DMS79 (cell line): Measurements from ENCODE around the gene HMG20A.
A peak's percentile ranks its signal among the peaks of the same experiment; 100 is the strongest.
"Not testable (repeated sequence)": the region's sequence is repeated elsewhere in the genome, so short reads cannot be mapped to it uniquely, and the experiment has no call there.

Experiments used
- DNase-seq: peaks from one replicate; lab custom pipeline; 2025; lab: John Stamatoyannopoulos, UW

The HMG20A gene

DNA sequence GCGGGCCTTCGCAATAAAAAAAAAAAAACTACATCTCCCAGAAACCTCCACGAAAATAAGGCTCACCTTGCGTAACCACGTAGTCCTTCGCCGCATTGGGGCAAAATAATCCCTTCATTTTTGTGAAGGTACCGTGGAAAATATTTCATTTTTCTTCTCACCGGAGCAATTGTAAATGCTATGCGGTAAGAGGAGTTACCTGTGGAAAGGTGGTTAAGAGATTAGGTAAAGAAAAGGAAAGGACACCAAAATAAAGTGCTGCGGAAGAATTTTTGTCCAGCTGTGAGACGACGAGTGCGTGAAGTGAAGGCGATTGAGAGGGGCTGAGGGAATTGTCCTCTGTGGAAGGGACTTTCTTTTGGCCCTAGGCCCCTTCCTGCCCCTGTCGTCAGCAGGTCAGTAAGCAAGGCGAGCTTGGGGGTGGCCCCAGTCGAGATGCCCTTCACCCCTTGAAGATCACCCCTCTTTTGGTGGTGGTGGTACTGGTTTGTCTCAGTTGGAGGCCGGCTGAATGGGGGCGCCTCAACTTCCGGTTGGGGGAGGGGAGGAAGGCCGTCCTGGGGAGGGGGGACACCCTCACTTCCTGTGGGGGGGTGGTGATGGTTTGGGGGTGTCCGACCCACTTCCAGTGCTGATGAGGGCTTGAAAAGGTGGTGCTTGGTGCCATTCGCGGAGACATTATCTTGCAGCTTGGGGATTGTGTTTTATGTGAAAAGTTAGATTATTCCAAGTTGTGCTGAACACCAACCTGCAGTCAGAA is at the start of gene HMG20A:
TSS of gene HMG20A (plus strand) at position 279 of the 760 bp plus-strand sequence. CDS start 37,520 bp downstream, outside the sequence.
- peak; percentile 10 for DNase-seq

DNA sequence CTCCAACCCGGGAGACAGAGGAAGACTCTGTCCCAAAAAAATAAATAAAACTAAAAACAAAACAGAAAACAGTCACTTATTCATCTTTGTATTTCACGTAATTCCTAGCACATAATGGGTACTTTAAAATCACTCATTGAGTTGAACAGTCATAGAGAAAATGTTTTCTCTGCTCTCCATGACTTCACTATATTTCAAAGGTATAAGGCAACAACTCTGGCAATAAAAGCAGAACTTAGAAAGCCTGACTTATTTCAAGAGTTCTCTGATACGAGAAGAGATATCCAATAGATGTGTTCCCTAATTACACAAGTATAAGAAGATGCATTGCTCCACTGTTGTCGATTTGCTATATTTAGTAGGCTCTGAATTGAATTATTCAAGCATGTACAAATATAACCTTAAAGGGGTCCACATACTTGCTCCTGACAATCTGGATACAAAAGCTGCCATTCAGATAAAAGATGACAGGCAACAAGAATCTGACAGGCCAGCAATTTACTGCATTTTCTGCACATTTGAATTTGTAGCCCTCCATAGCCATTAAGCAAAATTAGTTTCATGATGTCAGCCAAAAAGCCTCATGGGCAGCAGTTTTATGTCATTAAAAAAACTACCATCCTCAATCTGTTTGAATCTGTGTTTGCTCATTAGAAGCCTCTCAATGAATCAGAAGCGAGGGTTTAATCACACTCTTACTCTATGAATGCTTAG is 48.7 kb upstream of the HMG20A start:
- no peak for DNase-seq

DNA sequence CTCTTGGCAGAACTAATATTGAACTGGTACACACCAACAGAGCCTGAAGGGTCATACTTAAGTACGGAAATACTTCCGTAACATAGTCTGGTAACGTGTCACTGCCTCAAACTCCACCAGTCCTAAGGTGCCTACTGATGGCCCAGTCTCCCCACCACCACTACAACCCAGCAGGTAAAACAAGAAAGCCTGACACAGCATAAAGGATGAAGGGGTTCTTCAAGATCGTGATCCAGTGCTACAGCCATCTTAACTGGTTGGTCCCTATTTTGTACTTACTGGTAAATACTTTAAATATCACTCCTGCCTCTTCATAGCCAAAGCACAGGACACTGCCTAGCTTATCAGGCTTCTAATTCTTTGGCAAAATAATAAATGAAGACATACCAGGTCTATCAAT is 47.2 kb upstream of the HMG20A start:
- DNase-seq = no peak

DNA sequence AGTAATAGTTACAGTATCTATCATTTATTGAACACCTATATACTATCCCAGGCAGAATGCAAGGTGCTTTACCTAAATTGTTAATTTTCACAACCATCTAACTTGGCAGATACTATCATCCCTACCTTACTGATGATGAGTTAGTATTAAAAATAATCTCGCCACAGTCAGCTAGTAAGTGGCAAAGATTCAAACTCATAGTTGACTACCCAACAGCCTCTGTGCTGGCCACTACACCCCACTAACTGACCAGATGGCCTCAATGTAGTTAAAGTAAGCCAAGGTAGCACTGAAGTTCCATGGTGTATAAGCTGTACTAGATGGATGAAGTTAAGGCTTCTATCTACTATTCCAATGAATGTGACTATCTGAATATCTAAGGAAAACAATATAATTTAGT is 45.6 kb upstream of the HMG20A start:
- DNase-seq = no peak

DNA sequence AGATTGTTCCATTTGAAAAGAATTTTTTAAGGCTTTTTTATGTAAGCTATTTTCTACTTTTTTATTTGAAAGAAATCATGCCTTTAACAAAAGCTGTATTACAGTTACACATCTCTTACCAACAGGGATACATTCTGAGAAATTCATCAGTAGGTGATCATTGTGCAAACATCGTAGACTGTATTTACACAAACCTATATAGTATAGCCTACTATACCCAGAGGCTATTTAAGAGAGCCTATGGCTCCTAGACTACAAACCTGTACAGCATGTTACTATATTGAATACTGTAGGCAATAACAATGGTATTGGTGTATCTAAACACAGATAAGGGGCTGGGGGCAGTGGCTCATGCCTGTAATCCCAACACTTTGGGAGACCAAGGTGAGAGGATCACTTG is 43.9 kb upstream of the HMG20A start:
- DNase-seq = no peak

DNA sequence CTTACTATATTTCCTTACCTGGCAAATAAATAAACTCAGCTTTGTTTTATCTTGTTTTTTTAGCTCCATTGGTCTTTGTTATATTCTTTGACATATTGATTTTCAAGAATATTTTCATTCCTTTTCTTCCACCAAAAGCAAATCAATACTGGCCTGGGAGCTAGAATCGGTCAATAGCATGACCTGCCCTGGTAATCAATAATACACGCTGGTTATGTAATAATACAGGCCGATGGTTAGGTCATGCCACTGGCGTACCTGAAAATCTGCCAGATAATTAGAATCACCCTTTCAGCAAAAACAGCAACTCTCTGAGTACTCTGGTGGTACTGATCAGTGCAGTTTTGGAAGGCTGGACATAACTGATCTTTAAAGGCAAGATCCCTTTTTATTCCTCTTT is 40.7 kb upstream of the HMG20A start:
- DNase-seq = no peak

DNA sequence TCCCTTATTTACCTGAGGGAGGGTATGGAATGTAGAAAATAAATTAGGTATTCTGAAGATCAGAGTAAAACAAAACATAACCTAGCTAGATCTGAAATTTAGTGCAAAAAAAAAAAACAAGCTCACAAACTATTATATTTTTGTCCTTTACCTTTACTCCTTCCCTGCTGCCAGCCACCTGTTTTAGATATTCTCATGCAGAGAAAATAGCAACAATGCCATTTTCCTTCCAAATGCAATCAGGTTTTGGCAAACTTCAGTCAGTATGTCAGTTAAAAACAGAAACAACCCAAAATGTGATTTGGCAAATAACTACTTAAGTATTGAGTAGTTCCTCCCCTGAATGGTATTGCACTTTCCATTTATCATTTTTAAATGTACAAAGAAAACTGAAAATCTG is 36.6 kb upstream of the HMG20A start:
- no peak for DNase-seq

DNA sequence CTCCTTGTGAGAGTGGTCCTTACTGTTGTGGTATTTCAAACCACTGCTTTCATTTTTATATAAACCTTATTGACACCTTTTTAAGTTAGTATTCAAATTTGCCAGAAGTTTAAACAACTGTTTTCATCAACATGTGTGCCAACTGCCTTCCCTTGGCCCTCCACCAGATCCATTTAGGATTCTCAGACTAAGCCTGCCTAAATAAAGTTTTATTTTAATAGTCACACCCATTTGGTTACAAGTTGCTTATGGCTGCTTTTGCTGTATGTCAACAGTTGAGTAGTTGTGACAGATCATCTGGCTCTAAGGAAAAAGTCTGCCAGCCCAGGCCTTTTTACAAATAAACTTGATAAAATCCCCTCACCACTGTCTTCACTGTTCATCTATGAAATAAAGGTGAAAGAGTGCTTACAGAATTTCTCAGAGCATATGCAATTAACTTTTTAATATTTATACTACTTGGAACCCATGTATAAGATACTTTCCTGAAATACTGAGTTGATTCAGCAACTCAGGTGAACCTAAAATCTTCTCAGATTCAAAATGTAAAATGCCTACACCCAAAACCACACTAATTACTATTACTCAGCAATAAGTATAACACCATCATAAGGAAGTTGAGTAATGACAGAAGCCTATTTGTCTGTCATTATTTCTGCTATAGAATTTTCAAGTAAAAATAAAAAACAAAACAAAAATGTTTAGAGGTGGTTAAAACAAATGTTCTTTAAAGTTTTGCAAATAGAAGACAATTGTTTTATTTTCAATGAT is 35.9 kb upstream of the HMG20A start:
- no peak for DNase-seq

DNA sequence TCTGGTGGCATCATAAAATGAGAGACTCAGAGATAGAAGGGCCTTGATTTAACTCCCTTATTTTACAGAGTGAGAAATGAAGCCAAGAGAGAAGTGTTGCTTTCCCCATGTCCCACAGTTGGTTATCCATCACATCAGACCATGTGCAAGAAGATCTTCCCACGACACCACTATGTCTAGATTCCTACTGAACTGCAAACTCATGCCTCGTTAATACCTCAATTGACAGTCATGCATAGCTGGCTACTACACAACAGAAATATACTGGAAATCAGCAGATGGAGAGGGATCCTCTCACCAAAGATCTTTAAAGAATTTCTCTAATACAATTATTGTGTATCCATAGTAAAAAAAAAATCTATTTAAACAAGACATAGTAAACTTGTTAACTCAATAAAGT is 34.1 kb upstream of the HMG20A start:
- no peak for DNase-seq

DNA sequence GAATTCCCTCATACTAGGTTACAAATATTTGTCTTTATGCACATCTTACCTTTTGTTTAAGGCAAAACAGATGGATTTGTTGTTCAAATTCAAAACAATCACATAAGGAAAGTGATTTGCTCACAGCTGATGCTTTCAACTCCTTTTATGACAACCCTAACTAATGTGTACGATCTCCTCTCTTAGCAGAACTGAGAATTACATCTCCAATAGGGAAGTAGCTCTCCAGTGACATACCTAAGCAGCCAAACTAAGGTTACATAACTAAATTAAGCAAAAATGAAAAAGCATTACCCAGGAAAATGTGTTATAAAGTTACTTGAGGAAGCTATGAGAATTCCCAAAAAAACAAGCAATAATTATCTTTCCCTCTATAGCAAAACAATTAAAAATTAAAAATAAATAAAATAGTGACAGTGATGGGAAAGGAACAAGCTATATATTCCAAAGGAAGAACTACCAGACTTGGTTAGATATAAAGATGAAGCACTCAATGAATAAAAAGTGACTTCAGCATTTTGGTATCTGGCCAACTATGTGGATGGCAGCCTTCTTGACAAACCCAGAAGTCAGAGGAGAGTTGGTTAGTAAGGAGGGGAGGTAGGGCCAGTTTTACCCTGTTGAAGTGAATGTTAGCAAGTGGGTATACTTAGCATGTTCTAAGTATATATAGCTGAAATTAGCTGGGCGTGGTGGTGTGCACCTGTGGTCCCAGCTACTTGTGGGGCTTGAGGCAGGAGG is 33.2 kb upstream of the HMG20A start:
- DNase-seq = no peak

DNA sequence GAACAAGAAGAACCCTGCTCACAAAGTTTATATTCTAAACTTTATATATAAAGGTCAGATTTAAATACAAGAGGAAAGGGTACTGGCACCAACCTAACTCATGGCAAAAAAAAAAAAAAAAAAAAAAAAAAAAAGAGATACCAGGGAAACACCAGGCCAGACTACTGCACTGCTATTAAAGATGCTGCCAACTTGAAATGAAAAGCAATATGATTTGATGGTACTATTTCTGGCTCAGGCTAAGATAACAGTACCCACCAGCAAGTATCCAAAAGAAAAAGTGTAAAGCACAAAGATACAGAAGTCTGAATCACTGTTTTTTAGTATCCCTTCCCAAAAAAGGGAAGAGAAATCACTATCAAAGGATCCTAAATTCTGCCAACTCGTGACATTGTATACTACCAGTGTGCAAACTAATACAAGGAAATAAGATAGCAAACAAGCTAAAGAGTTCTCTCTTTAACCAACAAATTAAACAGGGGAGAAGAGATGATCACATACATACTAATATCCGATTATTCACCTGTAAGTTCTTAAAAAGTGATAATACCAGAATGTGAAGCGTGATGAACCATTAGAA is 29.2 kb upstream of the HMG20A start:
- DNase-seq = no peak

DNA sequence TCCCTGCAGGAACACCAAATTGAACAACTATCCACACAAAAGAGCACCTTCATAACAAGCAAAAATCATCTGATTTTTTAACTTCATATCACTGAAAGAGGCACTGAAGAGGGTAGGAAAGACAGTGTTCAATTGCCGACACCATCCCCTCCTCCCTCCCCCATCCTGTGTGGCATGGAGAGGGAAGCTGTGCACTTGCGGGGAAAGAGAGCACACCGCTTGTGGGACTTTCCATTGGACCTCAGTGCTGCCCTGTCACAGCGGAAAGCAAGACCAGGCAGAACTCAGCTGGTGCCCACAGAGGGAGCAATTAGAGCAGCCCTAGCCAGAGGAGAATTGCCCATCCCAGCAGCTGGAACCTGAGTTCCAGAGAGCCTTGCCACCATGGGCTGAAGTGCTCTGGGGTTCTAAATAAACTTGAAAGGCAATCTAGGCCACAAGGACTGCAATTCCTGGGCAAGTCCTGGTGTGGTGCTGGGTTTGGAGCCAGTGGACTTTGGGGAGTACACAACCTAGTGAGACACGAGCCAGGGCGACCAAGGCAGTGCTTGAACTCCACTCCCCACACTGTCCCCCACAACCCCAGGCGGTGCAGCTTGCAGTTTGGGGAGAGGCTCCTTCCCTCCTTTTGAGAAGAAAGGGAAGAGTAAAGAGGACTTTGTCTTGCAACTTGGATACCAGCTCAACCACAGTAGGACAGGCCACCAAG is 27.8 kb upstream of the HMG20A start:
- no peak for DNase-seq

DNA sequence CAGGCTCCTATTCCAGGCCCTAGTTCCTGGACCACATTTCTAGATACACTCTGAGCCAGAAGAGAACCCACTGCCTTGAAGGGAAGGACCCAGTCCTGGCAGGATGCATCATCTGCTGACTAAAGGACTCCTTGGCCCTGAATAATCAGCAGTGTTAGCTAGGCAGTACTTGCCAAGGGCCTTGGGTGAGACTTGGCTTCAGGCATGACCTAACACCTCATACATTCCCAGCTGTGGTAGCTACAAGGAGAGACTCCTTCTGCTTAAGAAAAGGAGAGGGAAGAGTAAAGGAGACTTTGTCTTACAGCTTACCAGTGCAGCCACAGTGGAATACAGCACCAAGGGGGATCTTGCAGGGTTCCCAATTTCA is 27.2 kb upstream of the HMG20A start:
- DNase-seq = no peak

DNA sequence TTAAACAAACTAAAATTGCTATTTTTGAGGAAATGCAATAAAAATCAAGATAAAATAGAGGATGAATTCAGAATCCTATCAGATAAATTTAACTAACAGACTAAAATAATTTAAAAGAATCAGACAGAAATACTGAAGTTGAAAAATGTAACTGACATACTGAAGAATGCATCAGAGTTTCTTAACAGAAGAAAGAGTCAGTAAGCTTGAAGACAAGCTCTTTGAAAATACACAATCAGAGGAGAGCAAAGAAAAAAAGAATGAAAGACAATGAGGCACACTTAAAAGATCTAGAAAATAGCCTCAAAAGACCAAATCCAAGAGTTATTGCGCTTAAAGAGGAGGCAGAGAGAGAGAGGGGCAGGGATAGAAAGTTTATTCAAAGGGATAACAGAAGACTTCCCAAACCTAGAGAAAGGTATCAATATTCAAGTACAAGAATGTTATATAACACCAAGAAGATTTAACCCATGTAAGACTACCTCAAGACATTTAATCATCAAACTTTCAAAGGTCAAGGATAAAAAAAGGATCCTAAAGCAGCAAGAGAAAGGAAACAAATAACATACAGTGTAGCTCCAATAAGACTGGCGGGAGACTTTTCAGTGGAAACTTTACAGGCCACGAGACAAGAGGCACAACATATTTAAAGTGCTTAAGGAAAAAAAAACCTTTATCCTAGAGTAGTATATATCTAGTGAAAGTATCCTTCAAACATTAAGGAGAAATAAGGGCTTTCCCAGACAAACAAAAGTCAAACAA is 25.5 kb upstream of the HMG20A start:
- no peak for DNase-seq

DNA sequence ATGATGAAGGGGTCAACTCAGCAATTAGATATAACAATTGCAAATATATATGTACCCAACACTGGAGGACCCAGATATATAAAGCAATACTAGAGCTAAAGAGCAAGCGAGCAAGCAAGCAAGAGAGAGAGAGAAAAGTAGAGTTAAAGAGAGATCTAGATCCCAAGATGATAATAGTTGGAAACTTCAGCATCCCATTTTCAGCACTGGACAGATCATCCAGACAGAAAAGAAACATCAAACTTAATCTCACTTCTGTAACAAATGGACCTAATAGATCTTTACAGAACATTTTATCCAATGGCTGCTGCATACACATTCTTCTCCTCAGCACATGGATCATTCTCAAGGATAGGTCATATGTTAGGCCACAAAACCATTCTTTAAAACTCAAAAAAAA is 24.0 kb upstream of the HMG20A start:
- no peak for DNase-seq

DNA sequence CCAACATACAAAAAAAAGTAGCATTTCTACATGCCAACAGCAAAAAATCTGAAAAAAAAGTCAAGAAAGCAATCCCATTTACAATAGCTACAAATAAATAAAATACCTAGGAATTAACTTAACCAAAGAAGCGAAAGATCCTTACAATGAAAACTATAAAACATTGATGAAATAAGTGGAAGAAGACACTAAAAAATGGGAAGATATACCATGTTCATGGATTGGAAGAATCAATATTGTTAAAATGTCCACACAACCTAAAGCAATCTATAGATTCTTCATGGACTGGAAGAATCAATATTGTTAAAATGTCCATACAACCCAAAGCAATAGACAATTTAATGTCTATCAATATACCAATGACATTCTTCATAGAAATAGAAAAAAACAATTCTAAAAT is 21.8 kb upstream of the HMG20A start:
- DNase-seq = no peak

DNA sequence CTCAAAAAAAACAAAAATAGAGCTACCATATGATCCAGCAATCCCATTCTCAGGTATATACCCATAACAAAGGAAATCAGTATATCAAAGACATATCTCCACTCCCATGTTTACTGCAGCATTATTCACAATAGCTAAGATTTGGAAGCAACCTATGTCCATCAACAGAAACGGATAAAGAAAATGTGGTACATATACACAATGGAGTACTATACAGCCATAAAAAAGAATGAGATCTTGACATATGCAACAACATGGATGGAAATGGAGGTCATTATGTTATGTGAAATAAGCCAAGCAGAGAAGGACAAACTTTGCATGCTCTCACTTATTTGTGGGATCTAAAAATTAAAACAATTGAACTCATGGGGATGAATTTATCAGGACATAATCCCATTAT is 20.4 kb upstream of the HMG20A start:
- no peak for DNase-seq

DNA sequence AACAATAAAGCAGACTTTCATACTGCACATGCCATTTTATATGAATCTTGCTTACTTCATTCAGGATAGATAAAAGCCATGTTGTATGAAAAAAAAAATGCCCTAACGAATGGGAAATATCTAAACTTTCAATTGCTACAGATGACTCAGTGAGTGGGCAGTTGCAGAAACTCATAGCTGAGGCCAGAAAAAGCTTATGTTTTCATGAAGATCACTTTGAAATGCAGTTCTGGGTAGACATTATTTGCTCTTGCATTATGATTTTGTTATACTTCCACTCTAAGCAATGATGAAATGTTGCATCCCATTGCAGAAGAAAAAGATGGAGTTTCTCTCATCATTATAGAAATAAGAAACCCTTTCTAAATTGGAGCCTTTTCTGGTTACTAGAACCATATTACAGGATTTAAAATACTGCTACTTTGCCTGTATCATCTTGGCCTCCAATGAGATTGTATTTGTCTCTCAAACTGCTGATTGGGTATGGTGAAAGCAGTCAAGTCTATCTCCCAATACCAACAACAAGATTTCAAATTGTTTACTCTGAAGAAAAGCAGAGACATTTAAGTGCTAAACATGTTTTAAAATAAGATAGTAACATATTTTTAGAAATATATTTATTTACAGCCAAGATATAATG is 17.8 kb upstream of the HMG20A start:
- DNase-seq = no peak

DNA sequence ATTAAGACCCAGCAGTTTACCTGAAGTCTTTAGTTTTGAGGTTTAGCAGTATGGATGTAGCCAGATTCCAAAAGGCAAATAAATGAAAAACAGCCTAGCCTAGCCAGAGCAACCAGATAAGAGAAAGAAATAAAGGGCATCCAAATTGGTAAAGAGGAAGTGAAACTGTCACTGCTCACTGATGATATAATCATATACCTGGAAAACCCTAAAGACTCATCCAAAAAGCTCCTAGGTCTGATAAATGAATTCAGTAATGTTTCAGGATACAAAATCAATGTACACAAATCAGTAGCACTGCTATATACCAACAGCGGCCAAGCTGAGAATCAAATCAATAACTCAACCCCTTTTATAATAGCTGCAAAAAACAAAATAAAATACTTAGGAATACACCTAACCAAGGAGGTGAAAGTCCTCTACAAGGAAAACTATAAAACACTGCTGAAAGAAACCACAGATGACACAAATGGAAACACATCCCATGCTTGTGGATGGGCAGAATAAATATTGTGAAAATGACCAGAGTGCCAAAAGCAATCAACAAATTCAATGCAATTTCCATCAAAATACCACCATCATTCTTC is 14.4 kb upstream of the HMG20A start:
- not testable (repeated sequence) for DNase-seq

DNA sequence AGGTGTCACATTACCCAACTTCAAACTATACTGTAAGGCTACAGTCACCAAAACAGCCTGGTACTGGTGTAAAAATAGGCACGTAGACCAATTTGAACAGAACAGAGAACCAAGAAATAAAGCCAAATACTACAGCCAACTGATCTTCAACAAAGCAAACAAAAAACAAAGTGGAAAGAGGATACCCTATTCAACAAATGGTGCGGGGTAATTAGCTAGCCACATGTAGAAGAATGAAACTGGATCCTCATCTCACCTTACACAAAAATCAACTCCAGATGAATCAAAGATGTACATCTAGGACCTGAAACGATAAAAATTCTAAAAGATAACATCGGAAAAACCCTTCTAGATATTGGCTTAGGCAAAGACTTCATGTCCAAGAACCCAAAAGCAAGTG is 13.8 kb upstream of the HMG20A start:
- DNase-seq = no peak
